PFSK-1 (cell line): Measurements from ENCODE around the gene AVP.

Experiments
- FOXP2 ChIP-seq: optimal IDR thresholded peaks from 2 replicates; pipeline ENCODE3; 2011; ENCODE audit warnings: borderline replicate concordance, control low read depth, inconsistent platforms; ENCODE audit not compliant: insufficient read depth; ENCODE audit errors: extremely low read length, extremely low read depth
- POLR2AphosphoS5 ChIP-seq: IDR thresholded peaks from 2 replicates; pipeline ENCODE4 v1.6.1; 2012; ENCODE audit warnings: low read depth, mild to moderate bottlenecking, control low read depth, low read length, moderate library complexity
- SIN3A ChIP-seq: IDR thresholded peaks from 2 replicates; pipeline ENCODE4 v1.6.1; 2012; ENCODE audit warnings: mild to moderate bottlenecking, low read length, moderate library complexity, borderline replicate concordance; ENCODE audit not compliant: insufficient read depth
- TAF1 ChIP-seq: IDR thresholded peaks from 2 replicates; pipeline ENCODE4 v1.6.1; 2012; ENCODE audit warnings: low read length, control low read depth, borderline replicate concordance; ENCODE audit not compliant: insufficient read depth
- TF ChIP-seq, protein P1 (sequence below), 2 experiments: IDR thresholded peaks; 2 replicates each; pipeline versions ENCODE4 v1.6.1 to v1.8.0; 2011 to 2012; ENCODE audit warnings: low read depth in 2 of 2, low read length in 2 of 2, control low read depth in 1 of 2, inconsistent platforms in 1 of 2, mild to moderate bottlenecking in 1 of 2, moderate library complexity in 1 of 2; ENCODE audit not compliant: insufficient read depth in 1 of 2

The AVP gene

DNA sequence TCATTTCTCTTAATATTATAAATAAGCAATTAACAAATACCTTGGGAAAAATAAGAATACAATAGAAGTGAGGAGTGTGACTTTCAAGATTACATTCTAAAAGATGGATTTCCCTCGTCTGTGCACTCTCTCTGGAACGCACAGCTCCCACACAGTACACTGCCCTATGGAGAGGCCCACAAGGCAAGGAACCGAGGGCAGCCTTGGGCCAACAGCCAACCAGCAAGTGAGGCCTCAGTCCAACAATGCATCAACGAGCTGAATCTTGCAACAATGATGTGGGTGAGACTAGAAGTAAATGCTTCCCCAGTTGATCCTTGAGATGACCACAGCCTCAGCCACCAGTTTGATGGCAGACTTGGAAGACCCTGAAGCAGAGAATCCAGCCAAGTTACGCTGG is 34.5 kb upstream of the AVP start:
- TF ChIP-seq, protein P1, sequence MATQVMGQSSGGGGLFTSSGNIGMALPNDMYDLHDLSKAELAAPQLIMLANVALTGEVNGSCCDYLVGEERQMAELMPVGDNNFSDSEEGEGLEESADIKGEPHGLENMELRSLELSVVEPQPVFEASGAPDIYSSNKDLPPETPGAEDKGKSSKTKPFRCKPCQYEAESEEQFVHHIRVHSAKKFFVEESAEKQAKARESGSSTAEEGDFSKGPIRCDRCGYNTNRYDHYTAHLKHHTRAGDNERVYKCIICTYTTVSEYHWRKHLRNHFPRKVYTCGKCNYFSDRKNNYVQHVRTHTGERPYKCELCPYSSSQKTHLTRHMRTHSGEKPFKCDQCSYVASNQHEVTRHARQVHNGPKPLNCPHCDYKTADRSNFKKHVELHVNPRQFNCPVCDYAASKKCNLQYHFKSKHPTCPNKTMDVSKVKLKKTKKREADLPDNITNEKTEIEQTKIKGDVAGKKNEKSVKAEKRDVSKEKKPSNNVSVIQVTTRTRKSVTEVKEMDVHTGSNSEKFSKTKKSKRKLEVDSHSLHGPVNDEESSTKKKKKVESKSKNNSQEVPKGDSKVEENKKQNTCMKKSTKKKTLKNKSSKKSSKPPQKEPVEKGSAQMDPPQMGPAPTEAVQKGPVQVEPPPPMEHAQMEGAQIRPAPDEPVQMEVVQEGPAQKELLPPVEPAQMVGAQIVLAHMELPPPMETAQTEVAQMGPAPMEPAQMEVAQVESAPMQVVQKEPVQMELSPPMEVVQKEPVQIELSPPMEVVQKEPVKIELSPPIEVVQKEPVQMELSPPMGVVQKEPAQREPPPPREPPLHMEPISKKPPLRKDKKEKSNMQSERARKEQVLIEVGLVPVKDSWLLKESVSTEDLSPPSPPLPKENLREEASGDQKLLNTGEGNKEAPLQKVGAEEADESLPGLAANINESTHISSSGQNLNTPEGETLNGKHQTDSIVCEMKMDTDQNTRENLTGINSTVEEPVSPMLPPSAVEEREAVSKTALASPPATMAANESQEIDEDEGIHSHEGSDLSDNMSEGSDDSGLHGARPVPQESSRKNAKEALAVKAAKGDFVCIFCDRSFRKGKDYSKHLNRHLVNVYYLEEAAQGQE (IDR thresholded peaks at IDR 0.05; ENCODE audit: insufficient read depth in 1 of 2, low read depth in 2 of 2, low read length in 2 of 2) = no peak
- TF ChIP-seq POLR2AphosphoS5 = no peak
- TF ChIP-seq TAF1 = no peak

DNA sequence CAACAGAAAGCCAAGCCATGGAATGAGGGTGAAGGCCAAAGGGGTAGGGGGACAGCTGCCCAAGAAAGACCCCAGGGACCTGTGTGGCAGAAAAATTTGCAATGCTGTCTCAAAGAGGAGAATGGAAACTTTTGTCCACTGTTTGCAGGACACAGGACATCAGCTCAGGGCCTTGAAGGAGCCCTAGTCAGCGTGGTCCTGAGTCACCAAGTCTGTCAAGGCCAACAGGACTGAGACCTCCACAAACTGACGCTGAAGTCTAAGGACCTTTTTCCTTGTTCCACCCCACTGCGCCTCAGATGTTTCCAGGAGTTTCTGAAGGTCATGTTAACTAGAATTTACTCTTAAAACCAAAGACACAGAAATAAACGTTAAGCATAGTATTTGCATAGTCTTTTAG is 31.8 kb upstream of the AVP start:
- TF ChIP-seq SIN3A (no peak), FOXP2 (no peak), POLR2AphosphoS5 (no peak), TAF1 (no peak)
- TF ChIP-seq, protein P1 (IDR thresholded peaks at IDR 0.05; ENCODE audit: insufficient read depth in 1 of 2, low read depth in 2 of 2, low read length in 2 of 2) = no peak

DNA sequence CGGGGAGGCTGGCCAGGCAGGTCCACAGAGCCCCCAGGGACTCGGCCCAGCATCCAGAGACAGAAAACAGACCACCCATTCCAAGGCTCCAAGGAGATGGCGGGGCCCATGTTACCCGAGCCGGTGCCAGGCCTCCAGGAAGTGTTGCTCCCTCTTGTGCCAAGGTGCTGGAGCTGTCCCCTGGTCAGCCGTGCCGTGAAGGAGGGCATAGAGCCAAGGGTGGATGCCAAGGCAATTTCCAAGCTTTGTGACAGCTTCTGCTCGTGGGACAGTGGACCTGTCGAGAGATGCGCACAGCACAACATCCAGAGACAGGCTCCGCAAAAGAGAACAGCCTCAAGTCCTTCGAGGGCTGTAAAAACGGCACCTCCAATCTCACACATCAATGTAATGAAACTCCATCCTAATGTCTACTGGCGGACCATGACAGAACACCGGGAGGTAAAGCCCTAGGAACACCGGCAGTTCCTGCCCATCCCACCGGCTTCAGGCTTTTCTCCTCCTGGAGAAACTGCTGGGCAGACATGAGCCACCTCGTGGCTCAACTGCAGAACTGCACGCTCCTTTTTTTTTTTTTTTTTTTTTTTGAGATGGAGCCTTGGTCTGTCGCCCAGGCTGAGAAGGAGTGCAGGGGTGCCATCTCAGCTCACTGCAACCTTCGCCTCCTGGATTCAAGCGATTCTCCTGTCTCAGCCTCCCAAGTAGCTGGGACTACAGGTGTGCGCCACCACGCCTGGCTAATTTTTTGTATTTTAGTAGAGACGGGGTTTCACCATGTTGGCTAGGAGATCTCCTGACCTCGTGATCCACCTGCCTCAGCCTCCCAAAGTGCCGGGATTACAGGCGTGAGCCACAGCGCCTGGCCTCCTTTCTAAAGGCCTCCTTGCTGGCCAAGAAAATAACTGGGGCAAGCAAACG is 30.9 kb upstream of the AVP start:
- TF ChIP-seq SIN3A (no peak), POLR2AphosphoS5 (no peak), FOXP2 (no peak), TAF1 (no peak)
- TF ChIP-seq, protein P1 (IDR thresholded peaks at IDR 0.05; ENCODE audit: insufficient read depth in 1 of 2, low read depth in 2 of 2, low read length in 2 of 2) = no peak

DNA sequence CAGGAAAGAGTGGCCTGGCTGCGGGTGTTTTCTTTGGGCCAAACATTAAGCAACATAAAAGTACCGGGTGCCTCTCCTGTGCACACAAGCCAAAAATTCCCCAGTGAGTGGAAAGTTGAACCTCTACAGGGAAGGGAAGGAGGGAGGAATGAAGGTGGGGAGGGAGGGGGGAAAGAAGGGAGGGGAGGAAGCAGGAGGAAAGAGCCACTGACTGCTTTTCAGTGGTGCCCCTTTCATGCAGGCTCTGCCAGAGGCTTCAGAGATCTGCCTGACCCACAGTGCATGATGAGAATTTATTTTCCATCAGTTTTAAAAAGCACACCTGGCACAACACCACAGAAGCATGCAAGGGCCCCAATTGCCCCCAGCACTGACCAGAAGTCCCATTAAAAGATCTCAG is 27.5 kb upstream of the AVP start:
- no peak for TF ChIP-seq TAF1
- TF ChIP-seq, protein P1 (IDR thresholded peaks at IDR 0.05; ENCODE audit: insufficient read depth in 1 of 2, low read depth in 2 of 2, low read length in 2 of 2) = no peak
- TF ChIP-seq POLR2AphosphoS5 = no peak
- no peak for TF ChIP-seq SIN3A
- TF ChIP-seq FOXP2 = no peak
